A549 (cell line): ENCODE results near the gene CLSTN1. TPM values are rescaled to one million over a fixed set of nuclear protein-coding genes. Genes with fewer than 3 reads are reported as not detected.
A peak's percentile ranks its signal among the peaks of the same experiment; 100 is the strongest.

Experiments used
- ATAC-seq, 2 experiments: fragments of 200-7000 bp in 1 of 2; fragments of >200 bp in 1 of 2; cut with Nextera tagmentation in 1 of 2; cut with Tn5 transposase in 1 of 2; 3 replicates each; pipeline versions ENCODE4 v1.8.0 to v1.9.1; 2018 to 2020; ENCODE audit warnings: mild to moderate bottlenecking in 1 of 2, moderate library complexity in 1 of 2
- CTCF ChIA-PET: fragments of 300-600 bp; sonication (Branson Sonifier 250); formaldehyde crosslinking; extraction: SDS; loops from one replicate; lab custom pipeline; 2021; ENCODE audit warnings: antibody characterized with exemption, inconsistent platforms; lab: Yijun Ruan, JAX
- POLR2A ChIA-PET: fragments of 350-600 bp; formaldehyde crosslinking; extraction: SDS; loops from one replicate; lab custom pipeline; 2021; ENCODE audit warnings: antibody characterized with exemption, inconsistent platforms; lab: Yijun Ruan, JAX
- DNase-seq, 2 experiments: peaks; one replicate each; pipeline versions ENCODE4 v3.0.0 to v3.0.0-alpha.2; 2011 to 2016; ENCODE audit warnings: low read depth in 1 of 2, low spot score in 1 of 2
- FAIRE-seq: peaks from 2 replicates; lab custom pipeline; 2011; peaks lifted over from hg19 to GRCh38; lab: Jason Lieb, UNC
- H3K27ac ChIP-seq, 2 experiments: fragments of >200 bp; sonication (Bioruptor Twin); formaldehyde crosslinking; 3 replicates each; pipeline ENCODE4 v1.5.1; 2016 to 2017
- H3K4me1 ChIP-seq: fragments of >200 bp; sonication (Bioruptor Twin); formaldehyde crosslinking; 3 replicates; pipeline ENCODE4 v1.6.1; 2016
- H3K4me2 ChIP-seq: fragments of >200 bp; sonication (Bioruptor Twin); formaldehyde crosslinking; 3 replicates; pipeline ENCODE4 v1.6.1; 2016
- H3K4me3 ChIP-seq: fragments of >200 bp; sonication (Bioruptor Twin); formaldehyde crosslinking; 3 replicates; pipeline ENCODE4 v1.5.1; 2016
- H3K9me3 ChIP-seq: fragments of >200 bp; sonication (Bioruptor Twin); formaldehyde crosslinking; 3 replicates; pipeline ENCODE4 v1.6.1; 2016
- BCL3 ChIP-seq: fragments of >200 bp; sonication (Bioruptor Twin); formaldehyde crosslinking; IDR thresholded peaks from 3 replicates; pipeline ENCODE4 v1.6.1; 2016
- BHLHE40 ChIP-seq: IDR thresholded peaks from 2 replicates; pipeline ENCODE4 v1.6.1; 2012; ENCODE audit warnings: low read depth, low read length, inconsistent platforms
- CBX8 ChIP-seq: fragments of 200-600 bp; sonication (generic); IDR thresholded peaks from 2 replicates; pipeline ENCODE4 v1.6.1; 2016
- CEBPB ChIP-seq, 2 experiments: fragments of >200 bp in 1 of 2; sonication (Bioruptor Twin) in 1 of 2; formaldehyde crosslinking in 1 of 2; IDR thresholded peaks; 2 replicates each; pipeline ENCODE4 v1.6.1; 2012 to 2016
- CHD2 ChIP-seq: fragments of 150-350 bp; IDR thresholded peaks from 2 replicates; pipeline ENCODE4 v1.6.1; 2014; ENCODE audit warnings: low read length; ENCODE audit not compliant: partially characterized antibody
- CHD4 ChIP-seq: fragments of 200-600 bp; sonication (generic); IDR thresholded peaks from 2 replicates; pipeline ENCODE4 v1.6.1; 2016; ENCODE audit warnings: antibody characterized with exemption, mild to moderate bottlenecking, borderline replicate concordance
- CTCF ChIP-seq: fragments of >200 bp; sonication (Bioruptor Twin); formaldehyde crosslinking; IDR thresholded peaks from 3 replicates; pipeline ENCODE4 v1.5.1; 2016
- ESRRA ChIP-seq: fragments of 150-350 bp; IDR thresholded peaks from 2 replicates; pipeline ENCODE4 v1.6.1; 2014; ENCODE audit warnings: mild to moderate bottlenecking, low read length, borderline replicate concordance
- FOXS1 ChIP-seq: fragments of 250-450 bp; sonication (Bioruptor Pico); IDR thresholded peaks from 2 replicates; pipeline ENCODE4 v1.5.0; 2020; ENCODE audit warnings: mild to moderate bottlenecking, moderate library complexity
- HDAC2 ChIP-seq: fragments of 200-600 bp; sonication (generic); IDR thresholded peaks from 2 replicates; pipeline ENCODE4 v1.6.1; 2016
- HEYL ChIP-seq: fragments of 250-450 bp; sonication (Bioruptor Pico); IDR thresholded peaks from 2 replicates; pipeline ENCODE4 v1.8.0; 2021; ENCODE audit warnings: mild to moderate bottlenecking, moderate library complexity
- HOXB13 ChIP-seq: fragments of 250-450 bp; sonication (Bioruptor Pico); IDR thresholded peaks from 2 replicates; pipeline ENCODE4 v1.5.0; 2020; ENCODE audit warnings: low read depth, mild to moderate bottlenecking, moderate library complexity
- HOXB5 ChIP-seq: fragments of 250-450 bp; sonication (Bioruptor Pico); IDR thresholded peaks from 2 replicates; pipeline ENCODE4 v1.5.0; 2020; ENCODE audit warnings: mild to moderate bottlenecking, moderate library complexity
- JUN ChIP-seq, 2 experiments: fragments of >200 bp; sonication (Bioruptor Twin); formaldehyde crosslinking; IDR thresholded peaks; 2 replicates in 1 of 2; 3 replicates in 1 of 2; pipeline ENCODE4 v1.6.1; 2016 to 2017
- MAFK ChIP-seq: fragments of 450-650 bp; IDR thresholded peaks from 2 replicates; pipeline ENCODE4 v1.6.1; 2014; ENCODE audit not compliant: partially characterized antibody
- MYC ChIP-seq: IDR thresholded peaks from 2 replicates; pipeline ENCODE4 v1.6.1; 2012; ENCODE audit warnings: mild to moderate bottlenecking, inconsistent platforms, low read length, improper control_type of control experiment, borderline replicate concordance
- NFE2L2 ChIP-seq: fragments of 150-350 bp; conservative IDR thresholded peaks from 2 replicates; pipeline ENCODE4 v1.6.1; 2014; ENCODE audit warnings: low read length
- NR3C1 ChIP-seq: fragments of >200 bp; sonication (Bioruptor Twin); formaldehyde crosslinking; IDR thresholded peaks from 3 replicates; pipeline ENCODE4 v1.6.1; 2017
- PHF8 ChIP-seq: fragments of 200-600 bp; sonication (generic); IDR thresholded peaks from 2 replicates; pipeline ENCODE4 v1.6.1; 2016; ENCODE audit warnings: low read depth, mild to moderate bottlenecking, antibody characterized with exemption, moderate library complexity, borderline replicate concordance
- RAD21 ChIP-seq, 2 experiments: fragments of >200 bp in 1 of 2; sonication (Bioruptor Twin) in 1 of 2; formaldehyde crosslinking in 1 of 2; IDR thresholded peaks in 1 of 2; conservative IDR thresholded peaks in 1 of 2; 2 replicates in 1 of 2; 3 replicates in 1 of 2; pipeline ENCODE4 v1.6.1; 2012 to 2018; ENCODE audit warnings: inconsistent platforms in 1 of 2
- RARB ChIP-seq: fragments of 250-450 bp; sonication (Bioruptor Pico); IDR thresholded peaks from 2 replicates; pipeline ENCODE4 v1.8.0; 2021; ENCODE audit warnings: mild to moderate bottlenecking, moderate library complexity
- SMC3 ChIP-seq: fragments of >200 bp; sonication (Bioruptor Twin); formaldehyde crosslinking; IDR thresholded peaks from 3 replicates; pipeline ENCODE4 v1.6.1; 2018; ENCODE audit warnings: inconsistent platforms
- TFCP2L1 ChIP-seq: fragments of 250-450 bp; sonication (Bioruptor Pico); IDR thresholded peaks from 2 replicates; pipeline ENCODE4 v1.5.0; 2021; ENCODE audit warnings: mild to moderate bottlenecking
- ZNF302 ChIP-seq: fragments of 250-450 bp; sonication (Bioruptor Pico); IDR thresholded peaks from 2 replicates; pipeline ENCODE4 v1.9.0; 2021; ENCODE audit warnings: inconsistent platforms, mild to moderate bottlenecking, moderate library complexity
- ZSCAN20 ChIP-seq: fragments of 250-450 bp; sonication (Bioruptor Pico); IDR thresholded peaks from 2 replicates; pipeline ENCODE4 v1.8.0; 2022; ENCODE audit warnings: mild to moderate bottlenecking, moderate library complexity
- WGBS: methylation state at CpG from one replicate; pipeline ENCODE4 v1.1.6; 2017; ENCODE audit errors: missing lambda C conversion rate; 5-methylcytosine and 5-hydroxymethylcytosine counted together
- polyA plus RNA-seq, 4 experiments: library from polyadenylated mRNA; depleted of rRNA in 3 of 4; stranded (reverse); fragments of >200 nt; fragmentation: RNase III in 1 of 4; extraction: RNeasy Plus Mini Kit Qiagen cat#74134 plus additional on column Dnase treatment in 1 of 4; gene quantifications; 2 replicates in 3 of 4; 3 replicates in 1 of 4; pipeline ENCODE4 v1.2.3, GENCODE V29; 2011 to 2017
- TF ChIP-seq, protein P1 (sequence below): fragments of 250-450 bp; sonication (Bioruptor Pico); IDR thresholded peaks from 2 replicates; pipeline ENCODE4 v1.5.0; 2020; ENCODE audit warnings: low read depth, mild to moderate bottlenecking, moderate library complexity

Gene CLSTN1
- polyA plus RNA-seq, 2 of the 4 experiments (the other 2 are of a cell fraction), result 27.3 to 56.1 TPM

DNA sequence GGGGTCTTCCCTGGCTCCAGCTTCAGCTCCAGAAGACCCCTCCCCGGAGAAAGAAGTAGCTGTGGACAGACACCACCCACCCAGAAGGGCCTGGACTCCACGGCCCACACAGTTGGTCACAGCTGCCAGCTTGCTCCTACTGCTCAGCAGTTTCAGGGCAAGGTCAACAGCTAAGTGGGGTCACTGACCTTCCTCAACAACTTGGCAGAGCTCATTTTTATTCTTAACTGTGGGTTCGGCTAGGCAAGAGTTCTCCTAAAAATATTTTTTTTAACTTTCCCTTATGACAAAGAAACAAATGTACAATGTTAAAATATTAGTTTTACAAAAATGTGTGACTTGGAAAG lies 44.5 kb upstream of the CLSTN1 start:
- Histone ChIP-seq H3K9me3 (no peaks in the 10 kb centered on the region), H3K27ac (no peak overlapping the region), H3K4me2 (no peak overlapping the region), H3K4me3 (no peak overlapping the region), H3K4me1 (no peaks in the 10 kb centered on the region)
- ATAC-seq, result no peak
- FAIRE-seq, result no peak
- WGBS, result 47% methylated on average over 3 of the region's 3 CpGs
- ChIA-PET CTCF (interaction anchor here (0.6 to 5.0 kb wide), 27 partner anchors 10 to 253 kb away, joined by 3 to 42 read pairs (median 4); no protein-coding TSS in a partner anchor), POLR2A (interaction anchor here (0.6 kb wide), 1 partner anchor 157 kb away, joined by 3 read pairs; no protein-coding TSS in a partner anchor)
- no peak for TF ChIP-seq CHD4
- TF ChIP-seq HOXB13 (CRISPR knock-in tag), result no peak
- TF ChIP-seq MYC, result no peak
- TF ChIP-seq CHD2, result no peak
- TF ChIP-seq SMC3, result no peak
- TF ChIP-seq TFCP2L1 (CRISPR knock-in tag), result no peak
- TF ChIP-seq HDAC2, result no peak
- no peak for TF ChIP-seq NFE2L2
- TF ChIP-seq ZSCAN20 (CRISPR knock-in tag), result no peak
- no peak for TF ChIP-seq PHF8
- TF ChIP-seq FOXS1 (CRISPR knock-in tag), result no peak
- no peak for TF ChIP-seq BHLHE40
- TF ChIP-seq ESRRA, result no peak
- TF ChIP-seq HOXB5 (CRISPR knock-in tag), result no peak
- TF ChIP-seq ZNF302 (CRISPR knock-in tag), result no peak
- no peak for TF ChIP-seq CBX8
- DNase-seq, result no peak

GRCh38 chr1:9867408-9868243 lies 43.9 kb upstream of the CLSTN1 start:
- POLR2A ChIA-PET, result no interaction called here
- Histone ChIP-seq H3K27ac (0 out of 6 replicates have a peak overlapping the region, but pooled peaks of 1 of the 2 experiments have one; percentile 32), H3K4me3 (no peak overlapping the region)
- FAIRE-seq (no peak), ATAC-seq (peak; percentile 92 to 97)
- WGBS, result 8% methylated on average over 10 of the region's 15 CpGs
- TF ChIP-seq MAFK (no peak), SMC3 (peak; percentile 88), PHF8 (no peak), CEBPB (IDR thresholded peaks at IDR 0.05) (no peak), NR3C1 (no peak), BCL3 (no peak), JUN (IDR thresholded peaks at IDR 0.05) (no peak), HEYL (CRISPR knock-in tag) (no peak), RAD21 (conservative IDR thresholded peaks at IDR 0.05 in 1 of 2, IDR thresholded peaks at IDR 0.05 in 1 of 2) (peak; percentile 94 to 97), HDAC2 (no peak), RARB (CRISPR knock-in tag) (no peak), CTCF (peak; percentile 81)
- TF ChIP-seq, protein P1, sequence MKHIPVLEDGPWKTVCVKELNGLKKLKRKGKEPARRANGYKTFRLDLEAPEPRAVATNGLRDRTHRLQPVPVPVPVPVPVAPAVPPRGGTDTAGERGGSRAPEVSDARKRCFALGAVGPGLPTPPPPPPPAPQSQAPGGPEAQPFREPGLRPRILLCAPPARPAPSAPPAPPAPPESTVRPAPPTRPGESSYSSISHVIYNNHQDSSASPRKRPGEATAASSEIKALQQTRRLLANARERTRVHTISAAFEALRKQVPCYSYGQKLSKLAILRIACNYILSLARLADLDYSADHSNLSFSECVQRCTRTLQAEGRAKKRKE (CRISPR knock-in tag), result no peak
- TF ChIP-seq, all 56 proteins: peak for 3
- Histone ChIP-seq H3K4me2 (no peak overlapping the region), H3K9me3 (no peaks in the 10 kb centered on the region), H3K4me1 (no peaks in the 10 kb centered on the region)
- DNase-seq, result peak; percentile 57 to 72
- CTCF ChIA-PET, result interaction anchor here (0.6 to 5.0 kb wide), 31 partner anchors 10 to 252 kb away, joined by 3 to 42 read pairs (median 4); no protein-coding TSS in a partner anchor
